HCT116 (cell line): ENCODE data around the gene KIF12.

Experiments
- EZH2 ChIP-seq: fragments of 200-600 bp; sonication (generic); IDR thresholded peaks from 2 replicates; pipeline ENCODE4 v1.6.1; 2017; ENCODE audit warnings: antibody characterized with exemption, mixed run types
- JUND ChIP-seq: IDR thresholded peaks from 2 replicates; pipeline ENCODE4 v1.6.1; 2012
- POLR2A ChIP-seq: IDR thresholded peaks from 2 replicates; pipeline ENCODE4 v1.7.0; 2011; ENCODE audit warnings: borderline replicate concordance; ENCODE audit not compliant: insufficient read depth, insufficient read length; ENCODE audit errors: extremely low read depth
- REST ChIP-seq: IDR thresholded peaks from 2 replicates; pipeline ENCODE4 v1.6.1; 2012; ENCODE audit warnings: low read depth
- ZFX ChIP-seq: fragments of 450-650 bp; IDR thresholded peaks from 2 replicates; pipeline ENCODE4 v1.6.1; 2017

GRCh38 chr9:114123031-114123977 is 24.2 kb upstream of the KIF12 start:
- no peak for TF ChIP-seq ZFX
- no peak for TF ChIP-seq POLR2A
- no peak for TF ChIP-seq JUND
- TF ChIP-seq EZH2: no peak
- TF ChIP-seq REST: no peak
